GM18519 (cell line): Measurements from ENCODE around the gene PSMD9.

Source experiments
- ATAC-seq: cut with Tn5 transposase; IDR thresholded peaks from one replicate; pipeline ENCODE4 v1.9.1; 2021; ENCODE audit warnings: mild to moderate bottlenecking, moderate library complexity; ENCODE audit not compliant: unreplicated experiment, low FRiP score

Gene PSMD9

GRCh38 chr12:121949648-121950397 is 61.2 kb downstream of the PSMD9 start:
- no peak for ATAC-seq

- no peak for ATAC-seq
Observed at GRCh38 chr12:121953117-121953692, 64.6 kb downstream of the PSMD9 start.

- ATAC-seq, result no peak
Observed at GRCh38 chr12:121953695-121954094, 65.1 kb downstream of the PSMD9 start.

GRCh38 chr12:121955258-121956237 is 67.0 kb downstream of the PSMD9 start:
- no peak for ATAC-seq

GRCh38 chr12:121957861-121958515 is 69.4 kb downstream of the PSMD9 start:
- ATAC-seq, result no peak

- no peak for ATAC-seq
Observed at GRCh38 chr12:121958541-121959240, 70.1 kb downstream of the PSMD9 start.

- no peak for ATAC-seq
Observed at GRCh38 chr12:121960541-121960940, 72.0 kb downstream of the PSMD9 start.

- no peak for ATAC-seq
Observed at GRCh38 chr12:121961195-121961879, 72.7 kb downstream of the PSMD9 start.

GRCh38 chr12:121963341-121964018 is 74.9 kb downstream of the PSMD9 start:
- no peak for ATAC-seq

- no peak for ATAC-seq
Observed at GRCh38 chr12:121964813-121965643, 76.4 kb downstream of the PSMD9 start.

- ATAC-seq, result no peak
Observed at GRCh38 chr12:121966959-121967358, 78.4 kb downstream of the PSMD9 start.
